GM18909 (cell line): Measurements from ENCODE around the gene CACNA1E.
"Not testable (repeated sequence)": the region's sequence is repeated elsewhere in the genome, so short reads cannot be mapped to it uniquely, and the experiment has no call there.

Experiments used
- ATAC-seq: cut with Tn5 transposase; IDR thresholded peaks from one replicate; pipeline ENCODE4 v1.9.1; 2021; ENCODE audit warnings: mild to moderate bottlenecking; ENCODE audit not compliant: unreplicated experiment, poor library complexity

The CACNA1E gene

DNA sequence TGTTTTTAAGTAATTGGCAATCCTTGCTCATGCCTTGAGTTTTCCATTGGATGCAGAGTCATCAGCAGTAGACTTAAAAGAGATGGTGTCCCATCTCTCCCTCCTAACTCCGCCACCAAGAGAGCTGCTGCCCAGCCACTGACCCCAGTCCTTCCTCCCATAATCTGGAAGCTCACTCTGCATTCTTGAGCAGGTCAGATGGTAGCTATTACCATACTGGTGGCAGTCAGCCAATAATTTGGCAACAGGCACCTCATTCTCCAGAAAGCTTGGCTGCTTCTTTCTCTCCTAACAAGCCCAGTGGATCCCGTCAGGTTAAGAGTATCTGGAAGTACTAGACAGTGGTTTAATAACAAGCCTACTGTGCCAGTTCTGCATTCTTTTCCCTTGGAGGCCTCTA, 306.1 kb downstream of the CACNA1E start:
- no peak for ATAC-seq

DNA sequence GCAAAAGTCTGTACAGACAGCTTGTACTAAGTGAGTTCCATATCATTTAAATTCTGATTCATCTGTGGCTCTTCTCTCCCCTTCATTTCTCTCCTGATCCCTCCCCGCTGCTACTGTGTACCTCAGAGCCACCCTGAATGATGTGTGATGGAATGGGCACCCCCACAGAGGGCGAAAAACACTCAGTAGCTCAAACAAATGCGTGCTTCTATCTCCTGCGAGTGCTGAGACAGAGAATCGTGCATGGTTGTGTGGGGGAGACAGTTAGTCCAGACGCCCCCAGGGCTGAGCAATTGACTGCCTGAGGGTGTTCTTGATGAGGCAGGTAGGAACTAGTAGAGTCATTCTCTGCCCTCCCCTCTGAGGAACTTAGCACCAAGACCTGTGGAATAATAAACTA, 308.4 kb downstream of the CACNA1E start:
- ATAC-seq, result no peak

DNA sequence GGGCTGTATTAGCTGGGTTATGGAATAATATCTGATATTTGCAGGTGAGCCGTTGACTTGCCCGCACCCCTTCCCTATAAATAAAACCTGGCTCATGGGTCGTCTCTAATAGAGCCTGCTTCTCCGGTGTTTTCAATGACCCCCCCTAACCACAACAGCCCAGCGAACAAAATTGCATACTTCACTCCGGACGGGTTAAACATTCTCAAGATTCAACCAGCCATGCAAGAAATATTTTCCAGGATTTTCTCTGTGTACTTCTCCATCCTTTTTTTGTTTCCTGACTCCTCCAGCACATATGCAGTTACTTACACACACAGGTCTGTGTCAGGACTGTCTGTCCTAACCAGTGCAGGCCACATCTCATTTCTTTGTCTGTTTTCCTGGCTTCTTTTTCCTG, 310.5 kb downstream of the CACNA1E start:
- no peak for ATAC-seq

DNA sequence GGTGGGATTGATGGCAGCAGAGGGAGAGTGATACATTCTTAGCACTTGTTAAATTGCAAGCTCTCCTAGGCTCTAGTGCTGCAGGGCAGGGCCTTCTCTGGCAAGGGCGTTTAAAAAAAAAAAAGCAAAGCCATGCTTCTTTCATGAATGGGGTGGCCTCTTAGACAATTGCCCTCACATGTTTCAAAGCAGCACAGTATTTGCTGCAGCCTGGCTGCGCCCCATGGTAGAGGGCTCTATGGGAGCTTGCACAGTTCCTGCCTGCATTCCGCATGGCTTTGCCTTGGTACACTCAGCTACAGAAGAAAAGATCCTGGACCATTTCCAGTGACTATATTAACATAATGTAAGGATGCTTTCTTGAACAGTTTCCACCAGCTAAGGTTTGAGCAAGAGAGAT, 311.0 kb downstream of the CACNA1E start:
- ATAC-seq, result no peak

DNA sequence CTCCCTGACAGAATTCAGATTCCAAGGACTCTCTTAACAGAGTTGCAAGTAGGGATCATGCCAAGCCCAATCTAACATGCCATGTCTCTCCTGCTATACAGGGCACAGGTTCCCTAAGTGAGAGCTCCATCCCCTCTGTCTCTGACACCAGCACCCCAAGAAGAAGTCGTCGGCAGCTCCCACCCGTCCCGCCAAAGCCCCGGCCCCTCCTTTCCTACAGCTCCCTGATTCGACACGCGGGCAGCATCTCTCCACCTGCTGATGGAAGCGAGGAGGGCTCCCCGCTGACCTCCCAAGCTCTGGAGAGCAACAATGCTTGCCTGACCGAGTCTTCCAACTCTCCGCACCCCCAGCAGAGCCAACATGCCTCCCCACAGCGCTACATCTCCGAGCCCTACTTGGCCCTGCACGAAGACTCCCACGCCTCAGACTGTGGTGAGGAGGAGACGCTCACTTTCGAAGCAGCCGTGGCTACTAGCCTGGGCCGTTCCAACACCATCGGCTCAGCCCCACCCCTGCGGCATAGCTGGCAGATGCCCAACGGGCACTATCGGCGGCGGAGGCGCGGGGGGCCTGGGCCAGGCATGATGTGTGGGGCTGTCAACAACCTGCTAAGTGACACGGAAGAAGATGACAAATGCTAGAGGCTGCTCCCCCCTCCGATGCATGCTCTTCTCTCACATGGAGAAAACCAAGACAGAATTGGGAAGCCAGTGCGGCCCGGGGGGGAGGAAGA, 315.0 kb downstream of the CACNA1E start:
- ATAC-seq, result no peak

DNA sequence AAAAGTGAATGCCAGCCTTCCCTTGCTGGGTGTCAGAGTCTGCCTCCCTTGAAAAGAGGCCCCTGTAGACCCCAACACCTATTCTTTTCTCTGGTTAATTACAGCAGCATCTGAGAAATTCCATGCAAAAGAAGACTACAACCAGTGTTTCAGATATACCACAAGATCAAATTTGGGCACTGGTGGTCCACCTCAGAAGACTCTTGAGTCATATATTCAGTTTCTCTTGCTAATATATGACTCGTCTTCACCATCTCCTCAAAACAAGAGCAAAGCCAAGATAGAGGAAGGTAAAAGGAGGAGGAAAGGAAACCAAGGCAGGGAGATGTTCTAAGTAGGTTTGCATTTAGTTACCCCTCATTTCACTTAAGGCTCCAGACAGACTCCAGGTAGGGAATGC, 318.3 kb downstream of the CACNA1E start:
- ATAC-seq, result no peak

DNA sequence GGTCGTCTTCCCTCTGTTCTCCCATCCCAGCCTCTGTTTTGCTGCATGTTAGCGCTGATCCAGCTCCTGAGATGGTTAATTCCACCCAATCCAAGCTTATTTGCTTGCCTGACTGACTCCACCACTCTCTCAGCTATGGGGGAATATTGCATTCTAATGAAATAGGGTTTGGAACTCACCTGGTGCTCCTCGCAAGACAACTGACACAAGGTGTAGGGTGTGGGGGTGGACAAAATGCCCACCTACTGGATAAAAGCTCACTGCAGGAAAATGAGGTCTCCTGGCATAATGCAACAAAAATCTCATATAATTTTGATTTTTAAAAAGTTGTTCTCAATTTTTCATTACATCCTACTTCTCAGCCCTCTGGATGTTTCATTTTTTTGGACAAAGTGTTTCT, 319.1 kb downstream of the CACNA1E start:
- ATAC-seq, result no peak

DNA sequence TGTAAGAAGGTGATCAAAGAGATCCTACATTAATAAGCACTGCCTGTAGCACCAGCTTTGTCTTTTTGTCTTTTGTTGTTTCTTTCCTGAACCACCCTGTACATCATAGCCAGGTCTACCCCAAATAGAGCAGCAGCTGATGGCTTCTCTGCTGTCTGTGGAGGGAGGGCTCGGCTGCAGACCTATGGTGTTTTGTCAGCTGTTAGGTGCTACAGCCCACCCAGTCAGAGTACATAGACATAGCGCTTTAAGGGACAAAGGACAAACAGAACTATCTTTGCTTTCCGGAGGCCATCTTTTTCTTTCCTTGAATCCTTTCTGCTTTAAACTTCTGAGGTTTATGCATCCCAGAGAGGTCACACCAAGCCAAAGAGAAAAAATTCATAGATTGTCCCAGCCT, 320.1 kb downstream of the CACNA1E start:
- no peak for ATAC-seq

DNA sequence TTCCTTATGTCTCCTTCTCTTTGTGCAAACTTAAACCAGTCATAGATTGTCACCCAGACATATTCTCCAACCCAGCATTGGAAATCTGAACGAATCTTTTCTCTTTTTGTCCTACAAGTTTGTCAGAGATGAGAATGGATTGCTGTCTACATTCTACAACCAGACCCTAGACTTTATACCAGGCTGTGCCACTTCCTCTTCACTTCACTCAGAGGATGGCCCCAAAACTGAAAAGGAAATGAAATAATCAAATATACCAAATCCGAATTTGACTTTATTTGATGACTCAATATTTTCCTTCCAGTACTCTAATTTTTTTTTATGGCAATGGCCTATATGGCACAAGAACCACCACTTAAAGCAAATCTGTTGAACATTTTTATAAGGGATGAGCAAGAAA, 321.7 kb downstream of the CACNA1E start:
- ATAC-seq, result no peak

DNA sequence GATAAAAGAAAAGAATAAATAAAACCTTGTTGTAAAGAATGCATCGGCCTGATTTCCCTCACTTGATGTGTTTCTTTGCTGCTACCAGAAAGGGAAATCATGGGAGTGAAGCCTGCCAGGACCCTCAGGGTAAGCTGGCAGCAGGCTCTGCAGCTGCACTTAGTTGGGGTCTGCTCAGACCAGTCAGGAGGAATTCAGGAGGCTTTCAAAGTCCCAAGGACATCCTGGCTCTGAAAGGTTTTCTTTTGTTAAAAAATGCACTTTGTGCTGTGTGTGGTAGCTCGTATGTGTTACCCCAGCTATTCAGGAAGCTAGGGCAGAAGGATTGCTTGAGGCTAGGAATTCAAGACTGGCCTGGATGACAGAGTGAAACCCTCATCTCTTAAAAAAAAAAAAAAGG, 323.4 kb downstream of the CACNA1E start:
- ATAC-seq, result no peak

DNA sequence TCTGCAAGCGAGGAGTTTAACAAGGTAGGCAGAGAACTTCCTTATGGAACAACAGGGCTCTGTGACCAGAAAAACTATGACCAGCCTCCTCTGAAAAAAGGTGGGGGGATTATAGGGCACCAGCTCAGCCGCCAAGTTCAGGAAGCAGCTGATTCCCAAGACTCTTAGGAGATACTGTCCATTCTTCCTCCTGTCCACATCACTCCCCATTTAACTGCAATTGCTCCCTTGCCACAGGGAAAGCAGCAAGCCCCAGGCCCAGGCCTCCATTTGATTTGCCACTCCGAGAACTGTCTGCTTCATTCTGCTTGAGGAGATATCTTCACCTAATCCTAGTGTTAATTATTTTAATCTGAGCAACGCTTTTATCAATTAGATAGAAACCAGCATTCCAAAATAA, 323.9 kb downstream of the CACNA1E start:
- no peak for ATAC-seq

DNA sequence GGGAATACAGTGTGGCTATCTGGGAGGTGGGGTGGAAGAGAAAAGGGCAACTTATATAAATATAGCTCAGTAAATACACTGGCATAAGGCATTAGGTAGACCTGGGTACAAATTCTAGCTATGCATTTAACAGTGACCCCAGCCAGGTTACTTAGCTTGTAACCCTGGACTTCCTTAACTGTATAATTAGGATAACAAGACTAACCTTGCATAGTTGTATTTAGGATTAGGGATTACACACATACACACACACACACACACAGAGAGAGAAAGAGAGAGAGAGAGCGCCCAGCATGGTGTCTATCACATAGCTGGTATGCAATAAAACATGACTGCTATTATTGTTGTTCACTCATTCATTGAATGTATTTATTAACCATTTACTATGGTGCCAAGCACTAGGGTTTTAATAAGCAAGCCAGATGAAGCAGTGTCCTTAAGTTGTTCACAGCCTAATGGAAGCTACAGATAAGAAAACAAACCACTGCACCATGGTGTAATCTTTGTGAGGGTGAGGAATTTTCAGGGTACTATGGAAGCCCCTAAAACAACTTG, 326.8 kb downstream of the CACNA1E start:
- ATAC-seq, result no peak

DNA sequence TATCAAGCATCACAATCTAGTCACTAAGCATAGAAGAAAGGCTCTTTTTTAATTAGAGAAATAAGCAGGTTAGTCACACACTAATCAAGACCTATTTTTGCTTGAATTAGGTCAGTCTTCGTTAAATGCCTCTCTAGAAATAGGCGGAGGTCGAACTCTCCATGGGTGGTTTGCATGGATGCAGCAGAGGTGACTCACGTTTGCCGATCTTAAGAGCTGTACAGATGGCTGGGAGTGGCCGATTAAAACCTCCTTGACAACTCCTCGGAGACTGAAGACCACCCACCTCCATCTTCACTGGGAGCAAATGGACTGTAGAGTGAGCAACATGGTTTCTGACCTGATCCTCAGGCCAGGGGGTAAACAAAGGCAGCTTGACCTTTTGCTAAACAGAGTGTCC, 328.9 kb downstream of the CACNA1E start:
- ATAC-seq, result no peak

DNA sequence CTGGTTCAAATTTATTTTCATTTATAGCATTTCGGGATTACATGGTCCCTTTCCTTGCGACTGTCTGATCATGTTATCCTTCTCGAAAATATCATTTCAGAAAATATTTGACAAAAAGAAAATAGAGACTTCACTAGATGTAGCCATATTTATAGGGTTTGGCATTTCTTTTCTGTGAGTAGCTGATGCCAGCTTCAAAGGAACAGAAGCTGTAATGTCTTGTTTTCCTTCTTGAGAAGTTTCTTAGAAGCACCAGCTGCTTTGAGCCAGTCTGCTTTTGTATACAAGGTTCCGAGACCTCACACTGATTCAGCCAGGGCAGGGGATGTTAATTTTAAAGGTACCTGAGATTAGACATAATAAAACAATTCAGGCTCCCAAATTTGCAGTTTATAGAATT, 329.9 kb downstream of the CACNA1E start:
- ATAC-seq, result no peak

DNA sequence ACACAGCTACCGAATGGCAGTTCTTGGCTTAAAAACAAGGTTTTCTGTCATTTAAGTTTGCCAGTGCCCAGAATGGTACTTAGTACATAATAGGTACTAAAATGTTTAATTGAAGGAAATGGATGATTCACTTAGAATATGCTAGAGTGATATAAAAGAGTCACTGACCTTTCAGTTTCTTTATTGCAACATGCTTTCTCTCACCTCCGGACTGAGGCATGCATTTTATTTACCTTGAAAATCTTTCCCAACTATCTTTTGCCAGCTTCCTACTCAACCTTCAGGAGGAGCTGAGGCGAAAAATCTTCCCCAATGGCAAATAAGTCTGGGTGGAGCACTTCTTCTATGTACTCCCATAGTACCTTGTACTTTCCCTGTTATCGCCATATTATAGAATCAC, 333.3 kb downstream of the CACNA1E start:
- ATAC-seq, result no peak

DNA sequence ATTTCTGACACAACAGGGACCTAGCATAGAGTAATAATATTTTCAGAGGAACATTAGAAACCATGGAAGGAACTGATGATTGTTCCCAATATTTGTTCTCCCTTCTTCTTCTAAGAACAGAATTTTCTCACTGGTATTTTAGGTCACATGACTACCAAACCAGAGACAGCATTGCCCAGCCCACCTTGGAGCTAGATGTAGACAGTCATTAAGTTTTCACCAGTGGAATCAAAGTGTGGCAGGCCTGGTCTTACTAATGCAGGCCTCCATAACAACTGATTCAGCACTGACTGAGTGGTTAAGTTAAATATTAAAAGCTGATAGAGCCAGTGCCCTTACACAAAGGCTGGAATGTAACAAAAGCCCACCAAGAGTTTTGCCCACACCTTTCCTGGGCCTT, 333.8 kb downstream of the CACNA1E start:
- no peak for ATAC-seq

DNA sequence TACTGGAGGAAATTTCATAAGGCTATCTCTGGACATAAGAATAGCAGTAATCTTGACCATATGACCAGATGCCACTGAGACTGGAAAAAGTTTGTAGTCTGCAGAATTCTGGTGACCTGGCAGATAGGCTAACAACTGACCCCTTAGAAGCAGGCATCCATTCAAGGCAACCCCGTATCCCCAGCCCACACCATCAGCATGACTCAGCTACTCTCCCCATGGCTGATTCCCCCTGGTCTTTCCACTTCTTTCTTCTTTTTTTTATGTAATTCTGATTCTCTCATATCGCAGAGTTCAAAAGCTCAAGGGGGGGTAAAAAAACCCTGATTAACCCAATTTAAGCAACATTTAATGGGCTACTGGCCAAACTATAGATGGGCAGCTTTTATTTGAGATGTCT, 335.1 kb downstream of the CACNA1E start:
- no peak for ATAC-seq

DNA sequence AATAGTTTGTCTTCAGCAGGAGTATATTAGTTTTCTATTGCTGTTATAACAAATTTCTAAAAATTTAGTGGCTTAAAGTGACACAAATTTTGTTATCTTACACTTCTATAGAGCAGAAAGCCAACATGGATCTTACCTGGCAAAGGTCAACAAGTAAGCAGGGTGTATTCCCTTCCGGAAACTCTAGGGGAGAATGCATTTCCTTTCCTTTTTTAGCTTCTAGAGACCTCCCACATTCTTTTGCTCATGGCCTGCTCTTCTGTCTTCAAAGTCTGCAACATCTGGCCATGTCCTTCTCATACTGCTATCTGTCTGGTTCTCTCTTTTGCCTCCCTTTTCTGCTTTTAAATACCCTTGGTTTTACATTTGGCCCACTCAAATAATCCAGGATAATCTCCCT, 335.6 kb downstream of the CACNA1E start:
- ATAC-seq, result no peak

DNA sequence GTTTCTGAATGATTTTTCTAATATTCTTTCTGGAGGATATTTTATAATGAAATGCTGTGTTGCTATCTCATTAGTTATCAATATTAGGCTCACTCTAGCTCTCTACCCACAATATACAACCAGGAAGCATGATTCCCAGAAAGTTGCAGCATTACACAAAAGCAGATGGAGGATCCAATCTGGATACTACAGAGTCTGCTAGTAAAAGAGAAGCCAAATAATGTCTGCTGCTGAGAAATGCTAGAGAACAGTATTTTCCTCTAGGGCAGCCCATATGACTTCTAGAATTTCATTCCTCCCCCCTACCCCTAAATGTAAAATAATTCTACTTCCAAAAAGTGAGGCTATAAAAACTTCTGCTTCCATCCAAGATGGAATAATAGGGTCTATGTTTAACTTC, 338.4 kb downstream of the CACNA1E start:
- ATAC-seq, result no peak

DNA sequence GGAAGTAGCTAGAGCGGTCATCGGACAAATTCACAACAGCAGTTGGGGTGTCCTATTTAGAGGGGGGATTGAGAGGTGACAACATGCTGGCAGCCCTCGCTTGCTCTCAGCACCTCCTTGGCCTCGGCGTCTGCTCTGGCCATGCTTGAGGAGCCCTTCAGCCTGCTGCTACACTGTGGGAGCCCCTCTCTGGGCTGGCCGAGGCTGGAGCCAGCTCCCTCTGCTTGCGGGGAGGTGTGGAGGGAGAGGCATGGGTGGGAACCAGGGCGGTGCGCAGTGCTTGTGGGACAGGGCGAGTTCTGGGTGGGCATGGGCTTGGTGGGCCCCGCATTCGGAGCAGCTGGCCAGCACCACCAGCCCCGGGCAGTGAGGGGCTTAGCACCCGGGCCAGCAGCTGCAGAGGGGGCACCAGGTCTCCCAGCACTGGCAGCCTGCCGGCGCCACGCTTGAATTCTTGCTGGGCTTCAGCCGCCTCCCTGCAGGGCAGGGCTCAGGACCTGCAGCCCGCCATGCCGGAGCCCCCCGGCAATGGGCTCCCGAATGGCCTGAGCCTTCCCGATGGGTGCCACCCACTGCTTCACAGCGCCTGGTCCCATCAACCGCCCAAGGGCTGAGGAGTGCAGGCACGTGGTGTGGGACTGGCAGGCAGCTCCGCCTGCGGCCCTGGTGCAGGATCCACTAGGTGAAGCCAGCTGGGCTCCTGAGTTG, 349.0 kb downstream of the CACNA1E start:
- not testable (repeated sequence) for ATAC-seq

DNA sequence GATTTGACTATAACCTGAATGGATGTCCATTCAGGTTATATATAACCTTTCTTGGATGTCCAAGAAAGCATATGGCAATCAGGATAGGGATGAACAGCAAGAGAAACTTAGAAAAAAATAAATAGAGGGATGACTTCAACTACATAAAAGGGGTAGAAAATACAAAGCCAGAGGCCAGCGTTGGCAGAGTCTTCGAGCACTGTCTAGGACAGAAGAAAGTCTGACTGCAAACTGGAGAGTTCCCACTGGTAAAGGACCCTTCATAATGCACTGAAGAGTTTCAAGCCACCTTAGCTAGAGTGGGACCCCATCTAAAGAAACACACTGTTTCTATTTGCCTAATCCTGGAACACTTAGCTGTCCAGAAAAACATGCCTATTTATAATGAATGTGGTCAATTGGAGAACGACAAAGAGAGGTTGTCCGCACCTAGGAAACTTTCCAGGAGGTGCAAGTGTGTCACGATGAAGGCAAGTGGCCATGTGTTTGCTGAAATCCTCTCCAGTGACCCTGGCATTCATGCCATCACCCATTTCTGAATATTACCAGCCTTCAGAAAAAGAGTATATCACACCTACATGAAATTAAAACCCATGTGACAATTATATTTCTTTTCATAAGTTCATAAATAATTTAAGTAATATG, 362.8 kb downstream of the CACNA1E start:
- no peak for ATAC-seq
